ENCODE data around the gene TMEM235.

- TF ChIP-seq ZNF692 (tag by site-specific recombination; IDR thresholded peaks at IDR 0.05) = no peak
- TF ChIP-seq, protein P1, sequence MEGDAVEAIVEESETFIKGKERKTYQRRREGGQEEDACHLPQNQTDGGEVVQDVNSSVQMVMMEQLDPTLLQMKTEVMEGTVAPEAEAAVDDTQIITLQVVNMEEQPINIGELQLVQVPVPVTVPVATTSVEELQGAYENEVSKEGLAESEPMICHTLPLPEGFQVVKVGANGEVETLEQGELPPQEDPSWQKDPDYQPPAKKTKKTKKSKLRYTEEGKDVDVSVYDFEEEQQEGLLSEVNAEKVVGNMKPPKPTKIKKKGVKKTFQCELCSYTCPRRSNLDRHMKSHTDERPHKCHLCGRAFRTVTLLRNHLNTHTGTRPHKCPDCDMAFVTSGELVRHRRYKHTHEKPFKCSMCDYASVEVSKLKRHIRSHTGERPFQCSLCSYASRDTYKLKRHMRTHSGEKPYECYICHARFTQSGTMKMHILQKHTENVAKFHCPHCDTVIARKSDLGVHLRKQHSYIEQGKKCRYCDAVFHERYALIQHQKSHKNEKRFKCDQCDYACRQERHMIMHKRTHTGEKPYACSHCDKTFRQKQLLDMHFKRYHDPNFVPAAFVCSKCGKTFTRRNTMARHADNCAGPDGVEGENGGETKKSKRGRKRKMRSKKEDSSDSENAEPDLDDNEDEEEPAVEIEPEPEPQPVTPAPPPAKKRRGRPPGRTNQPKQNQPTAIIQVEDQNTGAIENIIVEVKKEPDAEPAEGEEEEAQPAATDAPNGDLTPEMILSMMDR (tag by site-specific recombination; IDR thresholded peaks at IDR 0.05) = no peak
- no peak for TF ChIP-seq KLF16 (tag by site-specific recombination; IDR thresholded peaks at IDR 0.05)
- no peak for TF ChIP-seq BCL11A (tag by site-specific recombination; IDR thresholded peaks at IDR 0.05; ENCODE audit: low read depth)
- TF ChIP-seq ZNF670 (tag by site-specific recombination; IDR thresholded peaks at IDR 0.05; ENCODE audit: low read depth) = no peak
- no peak for TF ChIP-seq ZNF274 (IDR thresholded peaks at IDR 0.05; ENCODE audit: low read length)
- no peak for TF ChIP-seq ZNF274 (tag by site-specific recombination; IDR thresholded peaks at IDR 0.05; ENCODE audit: borderline replicate concordance)
- no peak for TF ChIP-seq ZBTB8A (tag by site-specific recombination; IDR thresholded peaks at IDR 0.05)
- TF ChIP-seq ZNF132 (tag by site-specific recombination; IDR thresholded peaks at IDR 0.05; ENCODE audit: borderline replicate concordance) = no peak
- no peak for TF ChIP-seq ZBTB1 (tag by site-specific recombination; IDR thresholded peaks at IDR 0.05)
- TF ChIP-seq ZNF2 (tag by site-specific recombination; IDR thresholded peaks at IDR 0.05) = no peak
- no peak for TF ChIP-seq ZNF223 (tag by site-specific recombination; IDR thresholded peaks at IDR 0.05)
- no peak for TF ChIP-seq KLF9 (tag by site-specific recombination; IDR thresholded peaks at IDR 0.05; ENCODE audit: low read depth)
These were observed 7.0 kb upstream of the TMEM235 start for GRCh38 chr17:78224231-78225087.

All from HEK293 (cell line).